Psoas muscle (tissue), 8 donors: ENCODE data around the gene AOAH. TPM values are rescaled to one million over a fixed set of nuclear protein-coding genes. Genes with fewer than 3 reads are reported as not detected.

Experiments used
- ATAC-seq, 4 donors: fragments of 200-7000 bp; cut with Tn5 transposase; one replicate each; pipeline ENCODE4 v1.9.1; 2020; ENCODE audit warnings: moderate library complexity in 3 of 4, mild to moderate bottlenecking in 2 of 4
- DNase-seq, 2 donors: peaks; one replicate each; pipeline ENCODE4 v3.0.0-alpha.2; 2020
- H3K27ac ChIP-seq: fragments of 200-600 bp; one replicate; pipeline ENCODE4 v1.8.0; 2022
- H3K27me3 ChIP-seq, 3 donors: fragments of 200-600 bp in 1 of 3; one replicate each; pipeline versions ENCODE4 v1.6.1 to v1.8.0; 2013 to 2022; ENCODE audit warnings: low read length in 2 of 3, mild to moderate bottlenecking in 2 of 3, moderate library complexity in 1 of 3; ENCODE audit not compliant: insufficient read depth in 3 of 3
- H3K36me3 ChIP-seq, 2 donors: fragments of 200-600 bp in 1 of 2; one replicate each; pipeline versions ENCODE4 v1.6.1 to v1.8.0; 2013 to 2022; ENCODE audit warnings: low read depth in 1 of 2, mild to moderate bottlenecking in 1 of 2, moderate library complexity in 1 of 2; ENCODE audit not compliant: insufficient read depth in 1 of 2
- H3K4me1 ChIP-seq: fragments of 200-600 bp; one replicate; pipeline ENCODE4 v1.8.0; 2022
- H3K4me3 ChIP-seq: fragments of 200-600 bp; one replicate; pipeline ENCODE4 v1.8.0; 2022; ENCODE audit warnings: mild to moderate bottlenecking
- H3K9me3 ChIP-seq: fragments of 200-600 bp; one replicate; pipeline ENCODE4 v1.8.0; 2022
- WGBS, 3 donors: extraction: QIAGEN DNeasy Blood & Tissue Kit; methylation state at CpG; one replicate each; pipeline versions ENCODE4 v1.1.6 to v1.1.7; 2013; 5-methylcytosine and 5-hydroxymethylcytosine counted together
- intact Hi-C, 2 donors: fragments of 100-400 bp; cut with DNase I; formaldehyde crosslinking; loops; one replicate each; pipeline versions ENCODE4 v1.11.0 to v1.14.2; 2022
- polyA plus RNA-seq, 3 donors: library from polyadenylated mRNA; stranded (reverse); fragments of 200-250 nt; gene quantifications; one replicate each; pipeline ENCODE4 v1.2.3, GENCODE V29; 2013
- total RNA-seq, 4 donors: library from RNA; stranded (reverse); fragmentation: NEBNext Ultra II Directional in 2 of 4; extraction: Animal tissue kit (Norgen Biotek cat#: 25700) in 2 of 4; gene quantifications; one replicate each; pipeline versions ENCODE4 v1.2.1 to v1.2.4, GENCODE V29; 2021 to 2023
- TF ChIP-seq, protein P1 (sequence below): fragments of 200-600 bp; IDR thresholded peaks from one replicate; pipeline ENCODE4 v1.8.0; 2022; ENCODE audit warnings: antibody characterized with exemption
- donor health status: healthy with polysubstance abuse.
- donor health status: DM: no; HTN: no; CAD: no; lungs with moderate emphysema.
- donor health status: Bipolar disorder and iron deficiency.
- donor health status: healthy.
- donor health status: DM: yes; HTN: yes; CAD: no.
- donor health status: DM: no; HTN: no; CAD: no.
- donor health status: DM: no; HTN: no; CAD: no.
- donor health status: DM: yes; HTN: yes; CAD: no.

AOAH gene
- total and polyA plus RNA-seq, 7 donors: 0.04 to 2.1 (median 0.83) TPM

DNA sequence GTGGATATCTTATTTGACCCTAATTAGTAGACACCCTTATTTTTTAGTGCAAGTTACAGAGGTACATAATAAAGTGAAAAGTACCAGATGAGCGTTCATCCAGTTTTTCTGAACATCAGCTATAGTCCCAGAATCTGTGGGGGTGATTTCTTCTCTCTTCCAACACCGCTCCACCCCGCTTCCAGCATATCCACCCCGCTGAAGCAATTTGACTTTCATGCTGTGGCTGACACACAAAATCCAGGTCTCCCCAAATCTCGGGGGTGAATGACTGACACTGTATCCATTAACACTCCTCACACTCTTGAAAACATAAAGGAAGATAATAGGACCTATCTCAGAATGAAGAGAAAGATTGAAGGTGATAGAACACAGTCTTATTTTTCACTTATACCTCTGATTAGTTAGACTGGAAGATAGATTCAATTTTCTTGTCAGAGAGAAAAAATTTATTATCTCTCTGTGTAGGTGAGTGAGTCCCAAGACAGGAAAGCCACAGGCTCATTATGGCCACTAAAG, 191.3 kb downstream of the AOAH start:
- H3K4me1 ChIP-seq: no peaks in the 10 kb centered on the region
- no peak for ATAC-seq

DNA sequence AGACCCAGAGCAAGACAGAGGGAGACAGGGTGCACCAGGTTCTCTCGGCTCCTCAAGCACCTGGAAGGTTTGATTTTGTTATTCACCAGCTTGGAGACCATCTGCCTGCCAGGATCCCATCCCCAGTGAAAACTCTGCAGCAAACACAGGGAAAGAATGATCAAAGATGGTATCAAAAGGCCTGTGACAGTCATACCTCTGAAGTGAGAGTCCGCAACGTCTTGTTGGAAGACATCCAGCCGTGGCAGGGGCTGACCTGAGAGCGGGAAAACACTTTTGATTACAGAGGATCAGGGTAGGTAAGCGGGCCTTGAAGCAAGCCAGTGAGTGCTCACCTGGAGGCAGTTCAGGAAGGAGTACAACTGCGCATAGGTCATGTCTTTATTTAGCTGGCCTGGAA, 192.3 kb downstream of the AOAH start:
- no peaks in the 10 kb centered on the region for H3K36me3 ChIP-seq
- no peak overlapping the region for H3K27ac ChIP-seq
- no peak for DNase-seq
- H3K4me3 ChIP-seq: no peak overlapping the region
- intact Hi-C loops: no loop called here
- H3K9me3 ChIP-seq: no peaks in the 10 kb centered on the region
- H3K4me1 ChIP-seq: no peaks in the 10 kb centered on the region
- TF ChIP-seq, protein P1, sequence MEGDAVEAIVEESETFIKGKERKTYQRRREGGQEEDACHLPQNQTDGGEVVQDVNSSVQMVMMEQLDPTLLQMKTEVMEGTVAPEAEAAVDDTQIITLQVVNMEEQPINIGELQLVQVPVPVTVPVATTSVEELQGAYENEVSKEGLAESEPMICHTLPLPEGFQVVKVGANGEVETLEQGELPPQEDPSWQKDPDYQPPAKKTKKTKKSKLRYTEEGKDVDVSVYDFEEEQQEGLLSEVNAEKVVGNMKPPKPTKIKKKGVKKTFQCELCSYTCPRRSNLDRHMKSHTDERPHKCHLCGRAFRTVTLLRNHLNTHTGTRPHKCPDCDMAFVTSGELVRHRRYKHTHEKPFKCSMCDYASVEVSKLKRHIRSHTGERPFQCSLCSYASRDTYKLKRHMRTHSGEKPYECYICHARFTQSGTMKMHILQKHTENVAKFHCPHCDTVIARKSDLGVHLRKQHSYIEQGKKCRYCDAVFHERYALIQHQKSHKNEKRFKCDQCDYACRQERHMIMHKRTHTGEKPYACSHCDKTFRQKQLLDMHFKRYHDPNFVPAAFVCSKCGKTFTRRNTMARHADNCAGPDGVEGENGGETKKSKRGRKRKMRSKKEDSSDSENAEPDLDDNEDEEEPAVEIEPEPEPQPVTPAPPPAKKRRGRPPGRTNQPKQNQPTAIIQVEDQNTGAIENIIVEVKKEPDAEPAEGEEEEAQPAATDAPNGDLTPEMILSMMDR: no peak
- no peaks in the 10 kb centered on the region for H3K27me3 ChIP-seq
- ATAC-seq: no peak
- WGBS, 3 donors: 87 to 91% (median 90%) methylated on average over 7 of the region's 7 CpGs

More for the DNA sequence above, 191.3 kb downstream of the AOAH start:
- intact Hi-C loops: no loop called here
- Histone ChIP-seq H3K9me3 (no peaks in the 10 kb centered on the region), H3K4me3 (no peak overlapping the region), H3K27me3 (no peaks in the 10 kb centered on the region), H3K36me3 (no peaks in the 10 kb centered on the region), H3K27ac (no peak overlapping the region)
- 86 to 89% (median 88%) methylated on average over 5 of the region's 5 CpGs for WGBS, 3 donors
- TF ChIP-seq, protein P1: no peak
- DNase-seq: no peak

DNA sequence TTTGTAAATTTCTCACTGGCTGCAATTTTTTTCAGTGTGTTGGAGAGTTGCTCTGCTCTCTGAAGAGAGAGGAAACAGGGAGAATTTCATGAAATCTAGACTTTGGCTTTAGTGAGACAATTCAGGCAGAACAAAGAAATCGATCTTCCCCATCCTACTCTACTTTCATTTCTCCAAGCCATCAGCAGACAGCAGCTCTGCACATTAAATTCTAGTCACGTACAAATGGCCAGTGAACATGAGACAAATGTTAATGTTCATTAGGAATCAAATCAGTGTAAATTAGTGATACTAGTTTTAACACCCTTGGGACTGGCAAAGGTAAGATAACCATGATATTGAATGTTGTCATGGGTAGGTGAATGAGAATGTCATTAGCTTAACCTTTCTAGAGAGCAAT, 193.8 kb downstream of the AOAH start:
- H3K36me3 ChIP-seq: no peaks in the 10 kb centered on the region
- WGBS, 3 donors: 71 to 88% (median 74%) methylated on average over 2 of the region's 2 CpGs
- H3K27ac ChIP-seq: no peak overlapping the region
- TF ChIP-seq, protein P1: no peak
- no peaks in the 10 kb centered on the region for H3K27me3 ChIP-seq
- ATAC-seq (no peak), DNase-seq (no peak)
- H3K4me3 ChIP-seq: no peak overlapping the region
- H3K9me3 ChIP-seq: no peaks in the 10 kb centered on the region
- intact Hi-C loops: no loop called here
- no peaks in the 10 kb centered on the region for H3K4me1 ChIP-seq

DNA sequence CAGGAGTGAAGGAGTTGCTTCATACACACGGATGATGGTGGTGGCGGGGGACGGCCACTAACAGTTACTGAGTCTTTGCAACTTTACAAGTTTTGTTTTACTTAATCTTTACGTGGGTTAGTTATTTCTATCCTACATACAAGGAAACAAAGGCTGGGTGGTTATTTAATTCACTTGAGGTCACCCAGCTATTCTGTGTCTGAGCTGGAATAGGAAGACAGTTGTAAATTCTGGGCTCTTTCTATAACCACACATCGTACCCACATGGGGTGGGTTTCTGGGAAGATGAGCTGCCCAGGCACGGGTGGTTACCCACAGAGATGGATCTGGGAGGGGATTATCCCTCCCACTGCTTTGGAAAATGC, 196.8 kb downstream of the AOAH start:
- Histone ChIP-seq H3K4me1 (no peaks in the 10 kb centered on the region), H3K36me3 (no peaks in the 10 kb centered on the region), H3K27ac (no peak overlapping the region), H3K4me3 (no peak overlapping the region), H3K9me3 (no peaks in the 10 kb centered on the region), H3K27me3 (no peaks in the 10 kb centered on the region)
- ATAC-seq (no peak), DNase-seq (no peak)
- 84 to 87% (median 86%) methylated on average over 6 of the region's 6 CpGs for WGBS, 3 donors
- TF ChIP-seq, protein P1: no peak
- intact Hi-C loops: no loop called here

DNA sequence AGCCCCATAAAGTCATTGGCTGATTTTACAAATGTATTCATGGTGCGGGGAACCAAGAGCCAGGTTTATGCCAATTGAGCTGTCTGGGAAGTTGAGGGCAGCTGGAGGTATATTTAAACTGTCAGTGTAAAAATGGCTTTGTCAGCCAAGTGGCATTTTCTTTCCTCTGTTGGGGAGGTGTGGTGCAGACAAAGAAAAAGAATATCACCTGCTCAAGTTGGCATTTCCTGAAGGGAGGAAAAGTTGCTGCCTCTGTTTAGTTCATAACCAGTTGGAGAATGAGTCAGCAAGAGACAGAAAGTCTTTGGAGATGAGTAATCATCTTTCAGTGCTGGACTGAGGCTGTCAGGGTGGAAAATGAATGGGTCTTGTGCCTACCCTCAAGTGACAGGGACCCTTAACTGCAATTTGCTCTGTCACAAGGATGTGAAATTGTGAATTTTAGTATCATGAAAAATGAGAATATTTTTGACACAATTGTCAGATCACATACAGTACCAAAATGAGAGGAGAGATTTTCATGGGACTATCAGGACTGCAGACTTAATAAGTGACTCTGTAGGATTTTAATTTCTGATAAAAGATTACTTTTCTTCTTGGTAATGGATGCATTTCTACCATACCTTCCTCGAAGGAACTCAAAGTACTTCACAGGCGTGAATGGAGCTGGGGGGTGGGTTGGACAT, 197.3 kb downstream of the AOAH start:
- Histone ChIP-seq H3K9me3 (no peaks in the 10 kb centered on the region), H3K4me3 (no peak overlapping the region), H3K27me3 (no peaks in the 10 kb centered on the region), H3K27ac (no peak overlapping the region), H3K4me1 (no peaks in the 10 kb centered on the region), H3K36me3 (no peaks in the 10 kb centered on the region)
- DNase-seq (no peak), ATAC-seq (peak; percentile 46 to 71 (median 60))
- intact Hi-C loops: no loop called here
- TF ChIP-seq, protein P1: no peak
- WGBS, 3 donors: 72 to 83% (median 77%) methylated on average over 3 of the region's 3 CpGs
